Measurements from ENCODE around the gene CYP26C1.

The CYP26C1 gene

DNA sequence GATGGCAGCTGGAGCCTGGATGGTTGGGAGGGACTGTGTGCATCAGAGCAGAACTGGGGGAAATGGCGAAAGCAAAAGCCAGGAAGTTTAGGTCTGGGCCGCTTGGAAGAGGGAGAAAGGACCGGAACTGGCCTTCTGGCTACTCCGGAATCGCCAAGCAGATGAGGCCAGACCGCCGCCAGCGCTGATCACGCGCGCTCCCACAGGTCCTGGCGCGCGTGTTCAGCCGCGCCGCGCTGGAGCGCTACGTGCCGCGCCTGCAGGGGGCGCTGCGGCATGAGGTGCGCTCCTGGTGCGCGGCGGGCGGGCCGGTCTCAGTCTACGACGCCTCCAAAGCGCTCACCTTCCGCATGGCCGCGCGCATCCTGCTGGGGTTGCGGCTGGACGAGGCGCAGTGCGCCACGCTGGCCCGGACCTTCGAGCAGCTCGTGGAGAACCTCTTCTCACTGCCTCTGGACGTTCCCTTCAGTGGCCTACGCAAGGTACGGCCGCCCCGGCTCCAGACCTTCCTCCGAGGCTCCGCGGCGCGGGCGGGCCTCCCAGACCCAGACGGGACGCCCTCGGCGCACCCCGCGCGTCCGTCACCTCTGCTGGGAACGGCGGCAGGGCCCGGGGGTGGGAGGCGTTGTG is 2.0 kb downstream of the CYP26C1 start:
- TF ChIP-seq, protein P1, sequence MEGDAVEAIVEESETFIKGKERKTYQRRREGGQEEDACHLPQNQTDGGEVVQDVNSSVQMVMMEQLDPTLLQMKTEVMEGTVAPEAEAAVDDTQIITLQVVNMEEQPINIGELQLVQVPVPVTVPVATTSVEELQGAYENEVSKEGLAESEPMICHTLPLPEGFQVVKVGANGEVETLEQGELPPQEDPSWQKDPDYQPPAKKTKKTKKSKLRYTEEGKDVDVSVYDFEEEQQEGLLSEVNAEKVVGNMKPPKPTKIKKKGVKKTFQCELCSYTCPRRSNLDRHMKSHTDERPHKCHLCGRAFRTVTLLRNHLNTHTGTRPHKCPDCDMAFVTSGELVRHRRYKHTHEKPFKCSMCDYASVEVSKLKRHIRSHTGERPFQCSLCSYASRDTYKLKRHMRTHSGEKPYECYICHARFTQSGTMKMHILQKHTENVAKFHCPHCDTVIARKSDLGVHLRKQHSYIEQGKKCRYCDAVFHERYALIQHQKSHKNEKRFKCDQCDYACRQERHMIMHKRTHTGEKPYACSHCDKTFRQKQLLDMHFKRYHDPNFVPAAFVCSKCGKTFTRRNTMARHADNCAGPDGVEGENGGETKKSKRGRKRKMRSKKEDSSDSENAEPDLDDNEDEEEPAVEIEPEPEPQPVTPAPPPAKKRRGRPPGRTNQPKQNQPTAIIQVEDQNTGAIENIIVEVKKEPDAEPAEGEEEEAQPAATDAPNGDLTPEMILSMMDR (IDR thresholded peaks at IDR 0.05; ENCODE audit: low read depth, low read length, missing control alignments): peak; percentile 32
- no peaks in the 10 kb centered on the region for H3K36me3 ChIP-seq (replicated peaks)
- in situ Hi-C loops (cut with HindIII; ENCODE audit: low pct_ligation_motif_present, low sequenced_read_pairs): no loop called here
- H3K27me3 ChIP-seq (replicated peaks): peaks cover 74% of the 10 kb centered on the region
- DNase-seq: no peak
- H3K27ac ChIP-seq: no peak overlapping the region
- peak overlapping the region; percentile 3 for H3K4me3 ChIP-seq (ENCODE audit: low read depth, low read length)

DNA sequence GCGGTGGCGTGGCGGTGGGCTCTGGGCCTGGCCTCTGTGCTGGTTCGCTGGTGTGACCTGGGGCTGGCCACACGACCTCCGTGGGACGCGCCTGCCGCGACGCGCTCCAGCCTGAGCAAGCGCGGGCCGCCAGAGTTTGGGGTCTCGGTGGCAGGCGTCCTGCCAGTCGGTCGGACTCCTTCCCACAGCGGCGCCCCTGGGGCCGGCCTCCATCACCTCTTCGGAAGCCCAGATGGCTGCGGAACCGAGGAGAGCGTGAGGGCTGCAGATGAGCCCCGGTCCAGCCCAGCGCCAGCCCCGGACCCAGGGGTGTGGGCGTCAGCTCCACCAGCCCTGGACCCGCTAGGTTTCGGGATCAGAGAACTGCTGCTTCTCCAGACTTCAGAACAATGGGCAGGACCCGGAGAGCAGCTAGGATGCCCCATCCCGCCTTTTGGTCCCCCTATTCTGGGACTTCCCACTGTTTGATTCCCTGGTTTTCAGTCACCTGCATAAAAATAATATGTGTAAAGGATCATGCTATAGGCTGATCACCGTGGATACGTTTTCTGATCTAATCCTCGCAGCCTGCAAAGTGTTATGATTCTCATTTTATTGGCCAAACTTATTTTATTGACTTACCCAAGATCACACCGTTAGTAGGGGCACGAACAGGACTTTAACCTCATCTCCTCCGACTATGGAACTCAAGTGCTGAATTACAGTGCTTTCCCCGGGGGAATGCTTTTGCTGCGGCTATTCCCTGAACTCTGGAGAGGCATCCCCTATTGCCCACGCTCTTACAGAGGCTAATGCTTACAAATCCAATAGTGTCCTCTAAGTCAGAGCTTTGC is 2.8 kb downstream of the CYP26C1 start:
- no peaks in the 10 kb centered on the region for H3K36me3 ChIP-seq (replicated peaks)
- peaks cover 81% of the 10 kb centered on the region for H3K27me3 ChIP-seq (replicated peaks)
- in situ Hi-C loops (cut with HindIII; ENCODE audit: low pct_ligation_motif_present, low sequenced_read_pairs): no loop called here
- no peak overlapping the region for H3K4me3 ChIP-seq (ENCODE audit: low read depth, low read length)
- TF ChIP-seq, protein P1 (IDR thresholded peaks at IDR 0.05; ENCODE audit: low read depth, low read length, missing control alignments): no peak
- H3K27ac ChIP-seq: no peak overlapping the region
- no peak for DNase-seq

DNA sequence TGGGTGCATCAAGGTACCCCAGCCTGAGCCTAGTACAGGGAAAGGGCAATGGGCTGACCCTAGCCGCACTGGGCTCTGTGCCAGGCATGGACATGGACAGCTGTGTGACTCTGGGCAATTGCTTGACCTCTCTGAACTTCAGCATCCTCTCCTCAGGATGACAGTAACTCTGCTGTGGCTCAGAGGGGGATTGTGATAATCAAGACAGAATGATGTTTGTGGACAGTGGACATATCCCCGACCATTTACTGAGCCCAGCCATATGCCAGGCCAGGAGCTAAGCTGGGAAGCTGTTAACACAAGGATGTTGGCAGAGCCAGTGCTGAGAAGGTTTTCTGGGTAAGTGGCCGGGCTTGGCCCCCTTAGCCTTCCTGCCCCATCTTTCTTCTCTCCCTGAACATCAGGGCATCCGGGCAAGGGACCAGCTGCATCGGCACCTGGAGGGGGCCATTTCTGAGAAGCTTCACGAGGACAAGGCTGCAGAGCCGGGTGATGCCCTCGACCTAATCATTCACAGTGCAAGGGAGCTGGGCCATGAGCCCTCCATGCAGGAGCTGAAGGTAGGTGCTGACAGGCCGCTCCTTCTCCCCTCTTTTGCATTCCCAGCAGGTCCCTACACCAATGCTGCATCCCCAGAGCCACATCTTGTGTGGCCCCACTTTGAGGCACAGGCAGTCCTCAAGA is 3.5 kb downstream of the CYP26C1 start:
- H3K27ac ChIP-seq: no peak overlapping the region
- no peaks in the 10 kb centered on the region for H3K36me3 ChIP-seq (replicated peaks)
- in situ Hi-C loops (cut with HindIII; ENCODE audit: low pct_ligation_motif_present, low sequenced_read_pairs): no loop called here
- H3K4me3 ChIP-seq (ENCODE audit: low read depth, low read length): no peak overlapping the region
- peaks cover 89% of the 10 kb centered on the region for H3K27me3 ChIP-seq (replicated peaks)
- TF ChIP-seq, protein P1 (IDR thresholded peaks at IDR 0.05; ENCODE audit: low read depth, low read length, missing control alignments): no peak
- no peak for DNase-seq

DNA sequence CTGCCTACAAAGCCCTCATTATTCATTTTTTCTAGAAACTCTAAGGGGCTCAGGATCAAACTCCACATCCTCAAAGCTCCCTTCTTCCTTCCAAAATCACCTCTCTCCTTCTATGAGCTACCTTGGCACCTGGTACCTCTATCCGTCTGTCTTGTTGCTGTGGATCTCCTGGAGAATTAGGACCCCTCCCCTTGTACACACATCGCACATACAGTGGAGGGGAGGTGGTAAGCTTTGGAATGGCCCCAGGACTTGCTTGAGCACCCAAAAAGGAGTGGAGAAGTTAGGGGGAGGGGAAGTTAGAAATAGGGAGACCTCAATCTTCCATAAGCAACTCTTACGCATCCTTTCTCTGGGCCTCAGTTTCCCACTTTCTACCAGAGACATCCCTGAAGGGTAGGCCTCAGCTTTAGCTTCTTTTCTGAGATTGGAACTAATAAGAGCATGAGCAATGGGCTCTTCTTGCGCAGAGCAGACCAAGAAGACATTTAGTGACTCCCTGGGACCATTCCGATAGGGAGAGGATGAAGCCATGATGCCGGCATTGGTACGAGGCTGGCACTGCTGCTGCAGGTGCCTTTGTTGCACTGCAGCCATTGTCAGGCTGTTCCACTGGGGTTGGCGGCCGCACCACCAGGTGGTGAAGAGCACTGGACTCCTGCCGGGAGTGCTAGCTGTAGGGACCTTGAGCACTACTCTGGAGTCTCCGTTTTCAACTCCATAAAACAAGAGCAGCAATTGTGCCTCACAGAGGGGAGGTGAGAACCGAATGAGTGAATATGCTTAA is 4.5 kb downstream of the CYP26C1 start:
- in situ Hi-C loops (cut with HindIII; ENCODE audit: low pct_ligation_motif_present, low sequenced_read_pairs): no loop called here
- Histone ChIP-seq H3K27ac (no peak overlapping the region), H3K4me3 (ENCODE audit: low read depth, low read length) (no peak overlapping the region), H3K27me3 (replicated peaks) (peaks cover 98% of the 10 kb centered on the region), H3K36me3 (replicated peaks) (no peaks in the 10 kb centered on the region)
- no peak for DNase-seq
- TF ChIP-seq, protein P1 (IDR thresholded peaks at IDR 0.05; ENCODE audit: low read depth, low read length, missing control alignments): no peak

DNA sequence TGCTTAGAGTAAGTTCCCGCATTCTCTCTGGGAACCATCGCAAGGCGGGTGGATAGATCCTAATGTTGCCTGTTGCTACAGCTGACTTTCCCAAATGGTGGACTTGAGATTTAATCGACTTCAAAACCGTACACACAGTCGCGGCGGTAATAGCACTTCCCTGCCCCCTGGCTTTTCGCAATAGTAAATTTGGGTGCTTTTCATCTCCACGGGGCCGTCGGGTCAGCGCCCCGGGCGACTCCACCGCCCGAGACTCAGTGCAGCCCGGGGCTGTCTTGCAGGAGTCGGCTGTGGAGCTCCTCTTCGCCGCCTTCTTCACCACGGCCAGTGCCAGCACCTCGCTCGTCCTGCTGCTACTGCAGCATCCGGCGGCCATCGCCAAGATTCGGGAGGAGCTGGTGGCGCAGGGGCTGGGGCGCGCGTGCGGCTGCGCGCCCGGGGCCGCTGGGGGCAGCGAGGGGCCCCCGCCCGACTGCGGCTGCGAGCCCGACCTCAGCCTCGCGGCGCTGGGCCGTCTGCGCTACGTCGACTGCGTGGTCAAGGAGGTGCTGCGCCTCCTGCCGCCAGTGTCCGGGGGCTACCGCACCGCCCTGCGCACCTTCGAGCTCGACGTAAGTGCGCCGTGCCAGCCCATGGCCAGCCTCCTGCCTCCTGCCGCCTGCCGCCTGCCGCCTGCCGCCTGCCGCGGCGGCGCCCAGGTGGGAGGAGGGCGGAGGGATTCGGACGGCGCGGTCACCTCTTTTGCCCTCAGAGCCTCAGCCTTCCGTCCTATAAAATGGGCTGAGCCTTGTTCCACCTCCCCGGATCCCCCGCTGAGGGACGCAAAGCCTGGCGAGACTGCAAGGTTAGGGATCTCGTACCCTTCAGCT is 5.3 kb downstream of the CYP26C1 start:
- DNase-seq: no peak
- TF ChIP-seq, protein P1 (IDR thresholded peaks at IDR 0.05; ENCODE audit: low read depth, low read length, missing control alignments): no peak
- Histone ChIP-seq H3K27ac (no peak overlapping the region), H3K36me3 (replicated peaks) (no peaks in the 10 kb centered on the region), H3K27me3 (replicated peaks) (peaks cover 98% of the 10 kb centered on the region), H3K4me3 (ENCODE audit: low read depth, low read length) (no peak overlapping the region)
- in situ Hi-C loops (cut with HindIII; ENCODE audit: low pct_ligation_motif_present, low sequenced_read_pairs): no loop called here

Measured in brain microvascular endothelial cell (primary cell).